ENCODE data around the gene FXR2.

Gene FXR2

DNA sequence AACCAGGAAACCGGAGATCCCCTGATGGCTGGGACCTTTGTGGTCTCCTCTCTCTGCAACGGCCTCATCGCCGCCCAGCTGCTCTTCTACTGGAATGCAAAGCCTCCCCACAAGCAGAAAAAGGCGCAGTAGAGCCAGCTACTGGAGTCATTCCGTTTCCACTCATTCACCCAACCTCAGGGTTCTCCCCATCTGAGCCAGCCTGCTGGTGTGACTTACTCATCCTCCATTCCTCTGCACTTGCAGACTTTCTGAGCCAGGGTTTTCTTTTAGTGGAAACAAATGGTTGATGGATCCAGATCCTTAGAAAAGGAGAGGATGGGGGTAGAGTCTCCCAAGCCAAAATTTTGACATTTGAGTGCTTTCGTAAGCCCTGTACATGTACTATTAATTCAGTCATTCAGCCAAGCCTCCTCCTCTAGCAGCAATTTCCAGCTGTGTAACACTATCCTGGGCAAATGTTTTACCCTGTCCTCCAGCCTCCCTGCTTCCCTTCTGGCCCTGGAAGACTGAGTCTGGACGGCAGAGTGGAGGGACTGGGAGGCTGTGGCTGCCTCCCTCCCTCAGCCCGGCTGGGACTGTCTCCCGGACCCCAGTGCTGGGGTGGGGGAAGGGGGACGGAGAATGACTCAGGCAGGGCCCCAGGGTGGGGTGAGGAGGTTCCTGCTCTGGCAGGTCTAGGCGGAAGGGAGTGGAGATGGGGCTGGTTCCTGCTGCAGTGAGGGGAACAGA is 27.1 kb downstream of the FXR2 start:
- DNase-seq (ENCODE audit: low spot score): peak; percentile 94

DNA sequence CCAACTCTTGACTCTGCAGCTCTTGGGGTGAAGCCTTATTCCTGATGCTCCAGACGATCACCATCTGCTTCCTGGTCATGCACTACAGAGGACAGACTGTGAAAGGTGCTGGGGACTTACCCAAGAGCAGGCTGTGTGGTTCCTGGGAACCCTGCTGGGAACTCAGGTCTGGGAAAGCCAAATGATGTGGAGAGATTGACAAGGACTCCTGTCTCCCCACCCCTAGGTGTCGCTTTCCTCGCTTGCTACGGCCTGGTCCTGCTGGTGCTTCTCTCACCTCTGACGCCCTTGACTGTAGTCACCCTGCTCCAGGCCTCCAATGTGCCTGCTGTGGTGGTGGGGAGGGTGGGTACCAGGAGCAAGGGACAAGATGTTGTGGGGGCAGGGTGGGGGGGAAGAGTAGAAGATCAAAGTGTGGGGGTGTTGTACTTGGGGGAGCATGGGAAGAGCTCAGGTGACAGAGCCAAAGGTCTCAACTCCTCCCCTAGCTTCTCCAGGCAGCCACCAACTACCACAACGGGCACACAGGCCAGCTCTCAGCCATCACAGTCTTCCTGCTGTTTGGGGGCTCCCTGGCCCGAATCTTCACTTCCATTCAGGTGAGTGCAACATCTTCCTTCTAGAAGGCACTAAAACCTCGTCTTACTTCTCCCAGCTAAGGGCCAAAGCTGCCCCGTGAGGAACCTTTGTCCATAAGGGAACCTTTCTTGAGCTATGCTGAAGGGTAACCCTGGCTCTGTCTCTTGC is 27.9 kb downstream of the FXR2 start:
- DNase-seq (ENCODE audit: low spot score): no peak

GRCh38 chr17:7583253-7584109 is 31.2 kb downstream of the FXR2 start, which contains the start of gene MPDU1:
Gene MPDU1, plus strand, starts transcription at chr17:7583852. Its CDS starts 11 bp downstream, at chr17:7583863.
- peak; percentile 94 for DNase-seq (ENCODE audit: low spot score)

DNA sequence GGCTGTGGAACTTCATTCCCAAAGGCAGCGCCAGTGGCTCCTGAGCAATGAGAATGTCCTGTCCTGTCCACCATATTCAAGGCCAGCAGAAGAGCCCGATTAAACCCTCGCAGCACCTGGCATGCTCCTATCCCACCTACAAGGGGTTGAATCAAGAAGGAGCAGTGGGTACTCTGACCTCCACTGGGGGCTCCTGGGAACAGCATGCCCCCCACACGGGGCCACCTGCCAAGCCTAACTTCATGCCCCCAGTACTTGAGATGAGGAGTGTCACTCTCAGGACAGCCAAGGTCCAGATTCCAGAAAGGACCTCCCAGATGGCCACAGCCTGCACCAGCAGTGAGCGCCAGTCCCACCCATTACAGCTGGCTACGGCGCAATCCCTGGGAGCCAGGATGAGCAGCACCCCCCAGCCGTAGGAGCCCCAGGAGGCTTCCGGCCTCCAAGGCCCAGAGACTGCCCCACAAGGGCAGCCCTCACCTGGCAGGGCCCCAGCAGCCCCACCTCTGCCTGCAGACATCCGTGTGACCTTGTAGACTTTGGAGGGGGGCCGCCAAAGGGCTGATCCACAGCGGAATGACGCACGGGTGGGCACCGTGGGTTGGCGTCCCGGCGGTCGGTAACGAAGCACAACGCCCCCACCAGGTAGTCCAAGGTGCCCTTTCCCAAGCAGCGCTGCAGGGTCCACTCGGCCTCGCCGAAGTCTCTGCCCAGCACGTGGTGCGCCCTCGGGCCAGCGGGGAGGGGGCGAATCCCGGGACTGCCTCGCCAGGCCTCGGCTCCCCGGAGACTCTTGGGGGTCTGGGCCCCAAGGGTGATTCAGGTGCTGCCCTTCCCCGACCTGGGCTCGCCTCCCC is 32.1 kb downstream of the FXR2 start:
- no peak for DNase-seq (ENCODE audit: low spot score)

- no peak for DNase-seq (ENCODE audit: low spot score)
Measured at GRCh38 chr17:7580604-7581575, 33.8 kb downstream of the FXR2 start.

GRCh38 chr17:7579834-7580603 is 34.7 kb downstream of the FXR2 start:
- DNase-seq (ENCODE audit: low spot score): no peak

GRCh38 chr17:7579001-7579833 is 35.5 kb downstream of the FXR2 start, which contains the start of gene CD68:
Gene CD68, plus strand, starts transcription at chr17:7579638. Its CDS starts 40 bp downstream, at chr17:7579678.
- peak; percentile 94 for DNase-seq (ENCODE audit: low spot score)

- DNase-seq (ENCODE audit: low spot score): no peak
Measured at GRCh38 chr17:7577327-7578199, 37.1 kb downstream of the FXR2 start.

- no peak for DNase-seq (ENCODE audit: low spot score)
Measured at GRCh38 chr17:7576432-7576937, 38.2 kb downstream of the FXR2 start.

DNA sequence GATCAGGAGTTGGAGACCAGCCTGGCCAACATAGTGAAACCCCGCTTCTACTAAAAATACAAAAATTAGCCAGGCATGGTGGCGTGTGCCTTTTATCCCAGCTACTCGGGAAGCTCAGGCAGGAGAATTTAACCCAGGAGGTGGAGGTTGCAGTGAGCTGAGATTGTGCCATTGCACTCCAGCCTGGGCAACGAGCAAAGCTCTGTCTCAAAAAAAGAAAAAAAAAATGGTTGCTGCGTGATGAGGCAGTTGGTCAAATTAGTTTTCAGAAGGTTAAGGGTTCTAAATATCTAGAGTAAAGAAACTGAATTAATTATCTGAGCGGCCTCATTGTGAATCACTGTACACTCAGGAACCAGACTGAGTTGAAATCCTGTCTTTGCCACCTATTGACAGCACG is 38.7 kb downstream of the FXR2 start:
- no peak for DNase-seq (ENCODE audit: low spot score)

DNA sequence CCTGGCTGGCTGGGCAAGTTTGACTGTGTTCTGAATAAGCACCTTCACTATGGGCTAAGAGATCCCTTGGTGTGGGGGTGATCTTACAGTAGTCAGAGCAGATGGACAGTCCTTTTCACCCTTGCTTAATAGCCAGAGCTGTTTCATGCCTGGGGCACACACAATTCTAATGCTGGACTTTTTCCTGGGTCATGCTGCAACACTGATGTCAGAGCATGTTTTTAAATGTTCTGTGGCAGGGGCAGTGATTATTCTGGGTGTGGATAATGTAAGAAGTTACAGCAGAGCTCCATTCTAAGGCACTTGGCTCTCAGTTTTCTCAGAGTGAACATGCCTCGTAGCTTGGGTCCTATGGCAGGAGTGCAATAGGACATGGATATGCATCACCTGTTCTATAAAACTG is 39.2 kb downstream of the FXR2 start:
- DNase-seq (ENCODE audit: low spot score): no peak

GRCh38 chr17:7574176-7574953 is 40.3 kb downstream of the FXR2 start:
- no peak for DNase-seq (ENCODE audit: low spot score)

DNA sequence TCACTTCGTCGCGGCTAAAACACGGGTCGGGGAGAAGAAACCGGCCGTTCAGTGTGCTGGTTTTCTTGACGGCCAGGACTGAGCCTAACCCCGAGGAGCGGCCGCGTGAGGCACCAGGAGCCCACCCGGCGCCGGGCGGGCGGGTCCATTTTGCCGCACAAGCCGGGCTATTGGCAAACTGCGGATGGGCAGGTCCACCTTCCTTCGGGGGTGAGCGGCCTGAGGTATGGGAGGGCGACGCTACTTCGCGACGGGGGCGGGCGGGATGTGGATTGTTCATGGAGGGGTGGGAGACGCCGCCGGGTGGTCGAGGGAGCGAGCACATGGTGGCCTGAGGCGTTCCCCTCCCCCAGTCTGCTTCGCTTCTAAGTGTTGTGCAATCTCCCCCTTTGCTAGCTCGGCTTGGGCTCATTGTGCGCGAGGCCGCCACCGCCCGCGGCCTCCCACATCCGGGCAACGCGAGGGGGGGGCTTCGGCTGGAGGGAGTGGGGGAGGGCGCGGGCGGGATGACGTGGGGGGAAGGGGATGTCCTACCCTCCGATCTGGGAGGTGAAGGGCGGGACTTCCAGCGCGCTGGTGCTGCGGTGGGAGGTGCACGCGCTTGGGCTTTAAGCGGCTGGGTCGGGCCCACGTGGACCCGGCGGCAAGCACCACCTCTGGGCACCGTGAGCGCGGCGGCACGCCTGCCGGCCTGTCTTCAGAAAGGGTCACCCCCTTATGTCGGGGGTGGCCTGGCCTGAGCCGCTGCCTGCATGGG is 41.2 kb downstream of the FXR2 start:
- DNase-seq (ENCODE audit: low spot score): peak; percentile 96

DNA sequence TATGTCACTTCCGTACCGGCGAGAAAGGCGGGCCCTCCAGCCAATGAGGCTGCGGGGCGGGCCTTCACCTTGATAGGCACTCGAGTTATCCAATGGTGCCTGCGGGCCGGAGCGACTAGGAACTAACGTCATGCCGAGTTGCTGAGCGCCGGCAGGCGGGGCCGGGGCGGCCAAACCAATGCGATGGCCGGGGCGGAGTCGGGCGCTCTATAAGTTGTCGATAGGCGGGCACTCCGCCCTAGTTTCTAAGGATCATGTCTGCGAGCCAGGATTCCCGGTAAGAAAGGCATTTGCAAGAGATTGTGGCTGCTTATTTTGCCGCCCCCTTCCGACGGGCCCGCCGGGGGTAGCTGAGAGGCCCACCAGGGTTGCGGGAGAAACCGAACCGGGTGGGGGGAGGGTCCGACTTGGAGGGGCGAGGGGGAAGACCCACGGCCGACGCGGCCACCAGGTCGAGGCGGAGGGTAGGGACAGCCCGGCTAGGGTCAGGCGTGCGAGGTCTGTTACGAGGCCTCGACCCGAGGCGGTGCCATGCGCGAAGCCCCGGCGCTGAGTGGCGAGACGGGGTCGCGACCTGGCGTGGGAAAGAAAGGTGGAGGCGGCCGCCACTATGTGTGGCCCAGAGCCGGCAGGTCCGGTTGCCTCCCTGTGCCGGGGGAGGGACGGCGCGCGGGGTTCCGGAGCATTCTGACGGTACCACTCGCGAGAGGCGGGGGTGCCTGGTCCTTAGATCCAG is 41.9 kb downstream of the FXR2 start:
- peak; percentile 99 for DNase-seq (ENCODE audit: low spot score)

DNA sequence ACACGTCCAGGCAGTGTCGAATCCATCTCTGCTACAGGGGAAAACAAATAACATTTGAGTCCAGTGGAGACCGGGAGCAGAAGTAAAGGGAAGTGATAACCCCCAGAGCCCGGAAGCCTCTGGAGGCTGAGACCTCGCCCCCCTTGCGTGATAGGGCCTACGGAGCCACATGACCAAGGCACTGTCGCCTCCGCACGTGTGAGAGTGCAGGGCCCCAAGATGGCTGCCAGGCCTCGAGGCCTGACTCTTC is 42.4 kb downstream of the FXR2 start:
- DNase-seq (ENCODE audit: low spot score): no peak
